ENCODE measurements around the gene FSTL5.

DNA sequence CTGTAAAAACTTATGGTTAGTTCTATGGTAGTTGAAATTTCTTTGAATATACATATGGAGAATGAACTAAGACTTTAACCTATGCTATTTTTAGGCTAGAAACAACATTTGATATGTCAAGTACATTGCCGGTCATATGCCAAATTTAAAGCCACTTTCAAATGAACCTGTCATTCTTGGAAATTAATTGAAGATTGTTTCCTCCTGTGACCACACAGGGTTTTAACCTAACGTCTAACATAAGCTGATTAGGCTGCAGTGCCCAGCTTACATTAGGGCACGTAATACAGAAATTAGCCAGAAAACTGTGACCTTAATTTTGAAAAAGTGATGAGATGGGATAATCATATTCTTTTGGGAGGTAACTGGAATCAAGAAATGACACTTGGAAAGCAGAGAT is 645.9 kb downstream of the FSTL5 start:
- TF ChIP-seq, protein P1, sequence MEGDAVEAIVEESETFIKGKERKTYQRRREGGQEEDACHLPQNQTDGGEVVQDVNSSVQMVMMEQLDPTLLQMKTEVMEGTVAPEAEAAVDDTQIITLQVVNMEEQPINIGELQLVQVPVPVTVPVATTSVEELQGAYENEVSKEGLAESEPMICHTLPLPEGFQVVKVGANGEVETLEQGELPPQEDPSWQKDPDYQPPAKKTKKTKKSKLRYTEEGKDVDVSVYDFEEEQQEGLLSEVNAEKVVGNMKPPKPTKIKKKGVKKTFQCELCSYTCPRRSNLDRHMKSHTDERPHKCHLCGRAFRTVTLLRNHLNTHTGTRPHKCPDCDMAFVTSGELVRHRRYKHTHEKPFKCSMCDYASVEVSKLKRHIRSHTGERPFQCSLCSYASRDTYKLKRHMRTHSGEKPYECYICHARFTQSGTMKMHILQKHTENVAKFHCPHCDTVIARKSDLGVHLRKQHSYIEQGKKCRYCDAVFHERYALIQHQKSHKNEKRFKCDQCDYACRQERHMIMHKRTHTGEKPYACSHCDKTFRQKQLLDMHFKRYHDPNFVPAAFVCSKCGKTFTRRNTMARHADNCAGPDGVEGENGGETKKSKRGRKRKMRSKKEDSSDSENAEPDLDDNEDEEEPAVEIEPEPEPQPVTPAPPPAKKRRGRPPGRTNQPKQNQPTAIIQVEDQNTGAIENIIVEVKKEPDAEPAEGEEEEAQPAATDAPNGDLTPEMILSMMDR (conservative IDR thresholded peaks at IDR 0.05 in 1 of 2, IDR thresholded peaks at IDR 0.05 in 1 of 2; ENCODE audit: extremely low read depth in 1 of 2, insufficient read depth in 1 of 2, low read depth in 1 of 2, low read length in 2 of 2): no peak
- TF ChIP-seq EZH2 (IDR thresholded peaks at IDR 0.05; ENCODE audit: borderline replicate concordance, low read length): no peak

Data from mammary epithelial cell (primary cell).